Astrocyte of the hippocampus (primary cell): ENCODE measurements around the gene CIAO2A.

Experiments
- DNase-seq: peaks from one replicate; pipeline ENCODE4 v3.0.0; 2011; ENCODE audit warnings: low read depth, low spot score

Gene CIAO2A

GRCh38 chr15:64044300-64045100, 49.1 kb downstream of the CIAO2A start:
- no peak for DNase-seq

- no peak for DNase-seq
Measured at GRCh38 chr15:64038878-64039610, 54.6 kb downstream of the CIAO2A start.

GRCh38 chr15:64037966-64038365, 55.7 kb downstream of the CIAO2A start:
- no peak for DNase-seq

- DNase-seq, result no peak
Measured at GRCh38 chr15:64037116-64037515, 56.5 kb downstream of the CIAO2A start.

GRCh38 chr15:64035525-64035924, 58.1 kb downstream of the CIAO2A start:
- DNase-seq, result no peak

- DNase-seq, result no peak
Measured at GRCh38 chr15:64034519-64034918, 59.1 kb downstream of the CIAO2A start.

GRCh38 chr15:64032329-64032728, 61.3 kb downstream of the CIAO2A start:
- DNase-seq, result no peak

- no peak for DNase-seq
Measured at GRCh38 chr15:64030123-64030522, 63.5 kb downstream of the CIAO2A start.

- no peak for DNase-seq
Measured at GRCh38 chr15:64029633-64030032, 64.0 kb downstream of the CIAO2A start.

GRCh38 chr15:64029110-64029509, 64.5 kb downstream of the CIAO2A start:
- no peak for DNase-seq

- no peak for DNase-seq
Measured at GRCh38 chr15:64026591-64026990, 67.0 kb downstream of the CIAO2A start.

GRCh38 chr15:64024172-64025050, 69.2 kb downstream of the CIAO2A start:
- no peak for DNase-seq

GRCh38 chr15:64023220-64023619, 70.4 kb downstream of the CIAO2A start:
- no peak for DNase-seq

GRCh38 chr15:64022571-64022970, 71.1 kb downstream of the CIAO2A start:
- no peak for DNase-seq
